ENCODE data around the gene RNASE12.

The RNASE12 gene

DNA sequence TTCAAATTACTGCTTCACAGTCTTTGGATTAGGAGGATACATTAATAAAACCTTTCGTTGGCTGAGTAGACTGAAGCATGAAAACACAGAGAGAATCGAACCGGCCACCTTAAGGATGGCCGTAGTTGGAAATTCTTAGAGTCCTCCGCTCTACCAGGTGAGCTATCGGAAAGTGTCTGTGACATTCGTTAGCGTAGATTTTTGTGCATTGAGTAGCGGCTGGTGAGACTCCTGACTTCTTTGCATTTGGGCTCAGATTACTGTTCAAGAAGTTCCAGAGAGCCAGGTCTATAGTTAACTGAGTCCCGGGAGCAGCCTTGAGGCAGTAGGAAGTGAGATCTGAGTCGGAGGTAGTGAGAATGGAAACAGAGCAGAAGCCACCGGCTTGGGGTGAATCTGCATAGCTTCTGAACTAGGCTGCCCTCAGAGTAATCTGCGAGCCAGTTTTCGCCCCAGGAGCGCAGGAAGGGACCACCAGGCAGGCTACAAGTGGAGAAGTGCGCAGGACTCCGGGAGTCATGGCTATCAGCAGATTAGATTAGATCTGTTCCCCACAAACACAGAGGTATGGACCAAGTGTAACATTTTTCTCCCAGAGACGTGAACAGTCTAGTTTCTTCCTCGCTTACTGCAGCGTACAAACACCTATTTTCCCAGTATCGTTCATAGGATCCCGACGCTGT is 39.3 kb upstream of the RNASE12 start:
- TF ChIP-seq, protein P1, sequence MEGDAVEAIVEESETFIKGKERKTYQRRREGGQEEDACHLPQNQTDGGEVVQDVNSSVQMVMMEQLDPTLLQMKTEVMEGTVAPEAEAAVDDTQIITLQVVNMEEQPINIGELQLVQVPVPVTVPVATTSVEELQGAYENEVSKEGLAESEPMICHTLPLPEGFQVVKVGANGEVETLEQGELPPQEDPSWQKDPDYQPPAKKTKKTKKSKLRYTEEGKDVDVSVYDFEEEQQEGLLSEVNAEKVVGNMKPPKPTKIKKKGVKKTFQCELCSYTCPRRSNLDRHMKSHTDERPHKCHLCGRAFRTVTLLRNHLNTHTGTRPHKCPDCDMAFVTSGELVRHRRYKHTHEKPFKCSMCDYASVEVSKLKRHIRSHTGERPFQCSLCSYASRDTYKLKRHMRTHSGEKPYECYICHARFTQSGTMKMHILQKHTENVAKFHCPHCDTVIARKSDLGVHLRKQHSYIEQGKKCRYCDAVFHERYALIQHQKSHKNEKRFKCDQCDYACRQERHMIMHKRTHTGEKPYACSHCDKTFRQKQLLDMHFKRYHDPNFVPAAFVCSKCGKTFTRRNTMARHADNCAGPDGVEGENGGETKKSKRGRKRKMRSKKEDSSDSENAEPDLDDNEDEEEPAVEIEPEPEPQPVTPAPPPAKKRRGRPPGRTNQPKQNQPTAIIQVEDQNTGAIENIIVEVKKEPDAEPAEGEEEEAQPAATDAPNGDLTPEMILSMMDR (IDR thresholded peaks at IDR 0.05; ENCODE audit: low read depth, low read length, missing control alignments) = no peak
- H3K27ac ChIP-seq = no peak overlapping the region
- H3K27me3 ChIP-seq (replicated peaks) = no peaks in the 10 kb centered on the region
- DNase-seq = peak; percentile 70
- in situ Hi-C loops (cut with HindIII; ENCODE audit: low pct_ligation_motif_present, low sequenced_read_pairs) = no loop called here
- no peaks in the 10 kb centered on the region for H3K36me3 ChIP-seq (replicated peaks)
- peak overlapping the region; percentile 54 for H3K4me3 ChIP-seq (ENCODE audit: low read depth, low read length)

DNA sequence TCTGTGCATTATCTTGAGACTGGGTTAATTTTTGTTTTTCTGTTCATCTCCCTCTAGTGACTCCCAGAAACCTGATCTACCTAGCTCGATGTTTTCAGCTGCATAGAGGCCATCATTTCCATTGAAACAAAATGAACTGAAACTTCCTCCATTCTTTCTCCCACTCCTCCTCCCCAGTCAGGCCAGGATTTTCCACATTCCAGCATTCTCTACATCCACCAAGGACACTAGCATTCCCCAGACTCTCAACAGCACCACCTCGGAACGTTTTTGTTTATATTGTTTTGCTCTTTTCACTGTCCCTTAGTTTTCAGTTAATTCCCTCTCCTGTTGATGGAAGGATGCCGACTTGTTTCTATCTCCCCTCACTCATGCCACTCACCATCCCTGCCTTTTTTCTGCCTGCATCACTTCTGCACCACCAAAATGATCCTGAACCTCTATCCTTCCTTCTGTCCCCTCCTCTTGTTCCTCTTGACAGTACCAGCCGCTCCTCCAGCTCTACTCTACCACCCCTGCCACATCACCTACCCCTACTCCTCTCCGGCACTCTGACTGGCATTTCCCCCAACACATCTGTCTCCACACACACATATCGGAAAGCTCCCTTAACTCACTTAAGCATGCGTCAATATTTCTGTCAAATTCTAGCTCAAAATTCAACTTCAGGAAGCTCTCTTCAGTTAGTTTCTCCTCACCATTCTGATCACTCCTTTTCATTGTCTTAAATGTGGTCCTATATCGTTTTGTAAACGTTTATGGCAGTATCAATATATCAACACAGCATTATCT is 37.1 kb upstream of the RNASE12 start:
- TF ChIP-seq, protein P1 (IDR thresholded peaks at IDR 0.05; ENCODE audit: low read depth, low read length, missing control alignments) = no peak
- H3K27me3 ChIP-seq (replicated peaks) = no peaks in the 10 kb centered on the region
- no peak overlapping the region for H3K27ac ChIP-seq
- in situ Hi-C loops (cut with HindIII; ENCODE audit: low pct_ligation_motif_present, low sequenced_read_pairs) = no loop called here
- no peak overlapping the region for H3K4me3 ChIP-seq (ENCODE audit: low read depth, low read length)
- H3K36me3 ChIP-seq (replicated peaks) = no peaks in the 10 kb centered on the region
- no peak for DNase-seq

DNA sequence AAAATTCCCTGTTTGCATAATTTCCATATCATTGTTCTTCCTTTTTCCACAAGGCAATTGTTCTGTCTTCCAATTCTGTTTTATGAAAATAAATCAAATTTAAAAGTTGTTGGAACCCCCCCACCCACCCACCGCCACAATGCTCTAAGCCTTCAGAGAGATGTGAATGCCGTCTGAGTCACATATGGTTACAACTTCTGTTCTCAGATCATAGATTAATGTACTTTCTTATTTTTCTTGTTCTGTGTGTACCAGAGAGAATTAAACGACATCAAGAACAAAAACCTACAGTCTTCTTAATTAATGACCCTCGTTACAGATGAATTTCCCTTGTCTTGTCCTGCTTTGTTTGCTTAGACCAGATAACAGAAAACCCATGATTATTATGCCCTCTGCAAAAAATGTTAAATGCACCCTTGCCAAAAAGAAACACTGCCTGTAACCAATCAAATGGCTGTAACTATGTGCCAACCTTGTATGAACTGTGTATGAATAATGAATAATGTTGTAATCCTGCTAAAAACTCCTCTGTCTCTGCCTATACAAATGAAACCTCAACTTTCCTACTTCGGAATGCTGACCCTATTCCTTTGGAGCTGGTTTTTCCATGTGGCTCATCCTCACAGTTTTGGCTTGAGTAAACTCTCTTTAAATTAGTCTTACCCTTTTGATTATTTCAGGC is 36.3 kb upstream of the RNASE12 start:
- H3K4me3 ChIP-seq (ENCODE audit: low read depth, low read length) = no peak overlapping the region
- TF ChIP-seq, protein P1 (IDR thresholded peaks at IDR 0.05; ENCODE audit: low read depth, low read length, missing control alignments) = no peak
- in situ Hi-C loops (cut with HindIII; ENCODE audit: low pct_ligation_motif_present, low sequenced_read_pairs) = no loop called here
- H3K27ac ChIP-seq = no peak overlapping the region
- no peaks in the 10 kb centered on the region for H3K36me3 ChIP-seq (replicated peaks)
- H3K27me3 ChIP-seq (replicated peaks) = no peaks in the 10 kb centered on the region
- DNase-seq = no peak

DNA sequence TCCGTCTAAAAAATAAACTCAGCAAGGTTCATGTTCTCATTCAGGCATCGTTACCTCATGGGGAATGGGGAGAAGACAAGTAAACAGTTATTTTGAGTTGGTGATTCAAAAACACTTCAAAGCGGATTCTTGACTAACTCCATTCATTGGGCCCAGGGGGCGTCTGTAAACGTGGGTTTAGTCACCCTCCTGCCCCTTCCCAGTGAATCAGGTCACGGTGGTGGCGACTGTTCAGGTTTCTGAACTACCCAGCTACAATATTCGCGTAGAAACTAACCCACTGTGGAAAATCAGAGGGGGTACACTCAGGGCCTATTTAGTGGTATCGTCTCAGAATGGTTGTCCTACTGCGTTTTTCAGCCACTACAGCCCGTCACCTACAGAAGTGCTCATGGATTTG is 35.1 kb upstream of the RNASE12 start:
- TF ChIP-seq, protein P1 (IDR thresholded peaks at IDR 0.05; ENCODE audit: low read depth, low read length, missing control alignments) = no peak
- in situ Hi-C loops (cut with HindIII; ENCODE audit: low pct_ligation_motif_present, low sequenced_read_pairs) = no loop called here
- no peaks in the 10 kb centered on the region for H3K27me3 ChIP-seq (replicated peaks)

DNA sequence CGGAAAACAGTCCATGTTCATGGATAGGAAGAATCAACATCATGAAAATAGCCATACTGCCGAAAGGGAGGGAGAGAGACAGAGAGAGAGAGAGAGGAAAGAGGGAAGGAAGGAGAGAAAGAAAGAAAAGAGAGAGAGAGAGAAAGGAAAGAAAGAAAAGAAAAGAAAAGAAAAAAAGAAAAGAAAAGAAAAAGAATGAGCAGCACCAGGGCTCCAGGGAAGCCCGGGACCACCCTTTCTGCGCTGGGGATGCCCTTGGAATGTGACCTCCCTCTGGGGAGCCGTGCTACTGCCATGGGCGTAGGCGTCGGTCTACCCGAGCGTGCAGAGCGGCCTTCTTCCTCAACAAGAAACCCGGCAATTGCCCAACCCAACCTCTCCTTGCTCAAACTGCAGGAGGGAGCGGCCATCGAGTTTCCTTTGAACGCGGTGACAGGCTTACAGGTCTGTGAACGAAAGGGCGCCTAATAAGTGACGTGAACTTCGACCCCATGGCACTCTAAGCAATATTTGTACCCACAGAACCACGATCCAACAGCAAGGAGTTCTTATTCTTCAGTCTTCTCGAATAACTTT is 33.4 kb upstream of the RNASE12 start:
- no peaks in the 10 kb centered on the region for H3K27me3 ChIP-seq (replicated peaks)
- peak overlapping the region; percentile 66 for H3K4me3 ChIP-seq (ENCODE audit: low read depth, low read length)
- peak overlapping the region; percentile 4 for H3K27ac ChIP-seq
- DNase-seq = peak; percentile 65
- TF ChIP-seq, protein P1 (IDR thresholded peaks at IDR 0.05; ENCODE audit: low read depth, low read length, missing control alignments) = no peak
- in situ Hi-C loops (cut with HindIII; ENCODE audit: low pct_ligation_motif_present, low sequenced_read_pairs) = no loop called here
- no peaks in the 10 kb centered on the region for H3K36me3 ChIP-seq (replicated peaks)

More for the DNA sequence above, 35.1 kb upstream of the RNASE12 start:
- H3K36me3 ChIP-seq (replicated peaks) = no peaks in the 10 kb centered on the region
- peak overlapping the region; percentile 45 for H3K4me3 ChIP-seq (ENCODE audit: low read depth, low read length)
- no peak for DNase-seq
- H3K27ac ChIP-seq = no peak overlapping the region

Measured in brain microvascular endothelial cell (primary cell).